Colon (tissue), 2 donors: Measurements from ENCODE around the gene OPHN1.
"Not testable (repeated sequence)": the region's sequence is repeated elsewhere in the genome, so short reads cannot be mapped to it uniquely, and the experiment has no call there.

Experiments used
- FAIRE-seq: peaks from 2 replicates; lab custom pipeline; 2012; peaks lifted over from hg19 to GRCh38; lab: Jason Lieb, UNC
- donor health status: control.
- donor health status: control.

OPHN1 gene

DNA sequence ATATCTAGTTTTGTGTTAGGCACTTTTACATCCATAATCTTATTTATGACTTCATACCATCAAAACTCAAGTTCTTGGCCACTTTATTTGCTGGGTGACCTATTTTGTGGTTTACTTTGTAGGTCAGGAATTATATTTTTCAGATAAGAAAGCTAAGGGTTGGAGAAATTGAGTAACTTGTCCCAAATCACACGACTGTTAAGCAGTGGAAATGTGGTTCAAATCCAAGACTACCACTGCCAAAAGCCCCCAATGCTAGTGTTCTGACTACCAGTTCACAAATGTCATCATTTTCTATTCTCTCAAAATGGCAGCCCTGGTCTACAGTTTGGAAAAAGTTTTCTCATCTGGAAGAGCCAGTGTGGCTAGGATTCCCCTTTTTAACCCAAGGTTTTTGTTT lies 74.6 kb downstream of the OPHN1 start:
- FAIRE-seq, result no peak

DNA sequence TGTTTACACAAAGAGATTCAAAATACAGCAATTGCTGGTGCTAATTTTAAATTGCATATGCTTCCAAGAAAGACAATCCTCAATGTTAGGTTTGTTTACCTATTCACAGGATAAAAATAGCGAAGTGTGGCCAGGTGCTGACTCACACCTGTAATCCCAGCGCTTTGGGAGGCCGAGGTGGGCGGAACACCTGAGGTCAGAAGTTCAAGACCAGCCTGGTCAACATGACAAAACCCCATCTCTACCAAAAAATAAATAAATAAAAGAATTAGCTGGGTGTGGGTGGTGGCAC lies 77.7 kb downstream of the OPHN1 start:
- FAIRE-seq, result no peak

DNA sequence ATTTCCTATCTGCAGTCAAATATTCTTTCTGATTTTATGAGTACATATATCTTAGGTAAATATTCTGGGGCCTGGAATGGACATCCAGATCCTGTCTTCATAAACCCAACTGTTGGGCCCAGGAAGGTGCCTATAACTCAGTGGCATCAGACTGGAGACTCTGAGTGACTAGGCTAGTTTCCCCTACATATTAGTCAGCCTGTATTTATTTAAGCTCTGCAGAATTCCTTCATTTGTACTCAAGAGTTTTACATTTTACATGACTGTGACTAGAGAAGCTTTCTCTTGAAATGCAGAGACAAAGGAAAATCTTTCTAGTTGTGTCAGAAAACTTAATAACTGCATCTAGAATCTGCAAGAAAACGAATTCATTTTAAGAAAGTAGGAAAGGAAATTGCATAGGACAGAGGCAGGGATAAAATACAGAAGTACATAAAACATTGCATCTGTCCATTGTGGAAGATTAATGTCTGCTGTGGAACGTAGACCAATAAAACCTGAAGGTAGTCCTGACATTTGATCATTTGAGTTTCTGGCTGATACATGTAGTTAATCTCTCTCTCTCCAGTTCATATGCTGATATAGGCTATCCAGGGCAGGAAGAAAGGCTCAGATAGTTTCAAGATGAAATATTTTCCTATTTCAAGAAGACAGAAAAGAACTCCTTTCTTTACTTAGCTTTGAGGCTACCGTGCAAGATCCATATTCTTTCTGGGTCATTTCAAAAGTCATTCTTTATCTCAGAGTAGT lies 78.2 kb downstream of the OPHN1 start:
- FAIRE-seq, result no peak

DNA sequence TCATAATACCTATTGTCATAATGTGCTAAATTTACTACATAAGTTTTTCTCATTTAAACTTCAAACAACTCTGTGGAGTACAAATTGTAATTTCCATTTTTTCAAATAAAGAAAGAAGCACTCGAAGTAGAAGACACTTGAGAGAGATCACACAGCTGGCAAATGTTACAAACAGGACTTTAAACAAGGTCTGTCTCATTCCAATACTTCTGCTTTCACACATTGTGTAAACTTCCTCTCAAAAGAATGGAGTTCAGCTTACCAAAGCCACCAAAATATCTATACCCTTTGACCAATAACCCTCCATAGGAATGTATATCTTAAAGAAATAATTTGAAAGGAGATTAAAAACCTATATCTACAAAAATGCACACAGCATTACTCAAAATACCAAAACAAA lies 88.3 kb downstream of the OPHN1 start:
- FAIRE-seq, result no peak

DNA sequence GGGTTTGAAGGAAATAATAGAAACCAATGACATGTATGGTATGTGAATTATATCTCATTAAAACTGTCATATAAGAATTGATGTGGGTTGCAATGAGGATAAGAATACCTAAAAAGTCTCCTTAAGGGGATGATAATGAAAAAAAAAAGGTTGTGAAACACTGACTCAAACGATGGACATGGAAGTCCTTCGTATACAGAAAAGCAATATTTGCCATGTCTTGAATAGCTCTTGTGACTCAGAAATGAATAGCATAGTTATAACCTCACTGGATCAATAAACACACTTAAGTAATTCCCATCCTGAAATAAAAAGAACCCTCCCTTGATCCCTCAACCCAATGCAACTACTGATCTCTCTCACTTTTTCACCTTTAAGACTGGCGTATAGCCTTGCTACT lies 89.7 kb downstream of the OPHN1 start:
- FAIRE-seq, result peak; percentile 10

DNA sequence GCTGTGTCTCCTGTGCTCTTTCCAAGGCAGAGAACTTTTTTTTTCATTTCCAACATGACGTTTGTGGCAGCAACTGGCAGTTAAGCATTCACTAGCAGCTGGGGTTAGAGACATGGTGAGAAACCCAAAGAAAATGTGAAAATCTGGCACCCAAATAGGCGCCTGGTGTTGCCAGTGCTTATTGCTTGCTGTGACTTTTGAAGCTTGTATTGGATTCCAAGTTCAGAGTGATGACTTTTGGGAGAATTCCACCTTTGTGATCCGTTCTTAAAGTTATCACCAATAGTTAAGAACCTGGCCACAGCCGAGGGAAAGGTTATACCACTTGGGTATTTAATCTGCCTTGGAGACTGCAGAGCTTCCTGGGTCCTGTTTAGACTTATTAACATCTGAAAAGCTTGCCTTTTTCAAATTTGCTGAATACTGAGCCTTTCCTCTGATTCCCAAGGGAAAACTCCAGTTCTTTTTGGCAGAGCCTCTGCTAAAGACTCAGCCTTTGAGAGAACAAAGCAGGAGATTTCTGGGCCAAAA lies 101.0 kb downstream of the OPHN1 start:
- no peak for FAIRE-seq

DNA sequence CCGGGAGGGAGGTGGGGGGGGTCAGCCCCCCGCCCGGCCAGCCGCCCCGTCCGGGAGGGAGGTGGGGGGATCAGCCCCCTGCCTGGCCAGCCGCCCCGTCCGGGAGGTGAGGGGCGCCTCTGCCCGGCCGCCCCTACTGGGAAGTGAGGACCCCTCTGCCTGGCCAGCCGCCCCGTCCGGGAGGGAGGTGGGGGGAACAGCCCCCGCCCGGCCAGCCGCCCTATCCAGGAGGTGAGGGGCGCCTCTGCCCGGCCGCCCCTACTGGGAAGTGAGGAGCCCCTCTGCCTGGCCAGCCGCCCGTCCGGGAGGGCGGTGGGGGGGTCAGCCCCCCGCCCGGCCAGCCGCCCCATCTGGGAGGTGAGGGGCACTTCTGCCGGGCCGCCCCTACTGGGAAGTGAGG lies 106.5 kb downstream of the OPHN1 start:
- not testable (repeated sequence) for FAIRE-seq

DNA sequence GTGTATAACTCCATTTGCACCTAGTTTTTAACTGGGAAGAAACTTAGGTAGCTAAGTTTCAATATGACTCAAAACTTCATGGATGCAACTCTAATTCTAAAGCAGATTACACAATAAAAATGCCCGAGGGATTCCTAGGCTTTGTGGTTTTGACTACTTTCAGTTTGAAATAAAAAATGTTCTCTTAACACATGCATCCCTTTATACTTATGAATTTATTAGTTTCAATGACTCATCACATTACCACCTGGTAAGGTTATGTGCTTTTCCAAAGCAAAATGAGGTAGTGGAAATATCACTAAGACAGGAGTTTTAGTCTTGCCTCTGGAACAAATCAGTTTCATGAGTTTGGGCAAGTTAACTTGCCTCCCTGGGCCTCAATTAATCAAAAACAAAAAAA lies 125.5 kb downstream of the OPHN1 start:
- FAIRE-seq, result no peak

DNA sequence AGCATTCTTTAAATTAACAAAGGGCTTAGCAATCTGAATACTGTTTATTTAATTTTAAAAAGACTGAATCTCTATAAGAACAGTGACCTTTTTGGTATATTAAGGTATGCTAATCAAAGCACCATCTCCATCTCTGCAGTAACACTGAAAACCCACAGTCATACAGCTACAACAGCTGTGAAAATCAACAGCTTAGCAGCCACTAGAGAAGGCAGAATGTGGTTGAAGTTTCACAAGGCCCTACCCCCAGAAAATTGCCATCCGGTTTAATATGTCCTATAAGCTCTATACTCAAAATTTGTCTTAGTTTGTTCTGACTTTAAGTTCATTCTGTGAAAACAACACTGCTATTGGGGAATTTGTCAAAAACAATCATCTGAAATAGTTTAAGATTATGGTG lies 128.7 kb downstream of the OPHN1 start:
- FAIRE-seq, result no peak

DNA sequence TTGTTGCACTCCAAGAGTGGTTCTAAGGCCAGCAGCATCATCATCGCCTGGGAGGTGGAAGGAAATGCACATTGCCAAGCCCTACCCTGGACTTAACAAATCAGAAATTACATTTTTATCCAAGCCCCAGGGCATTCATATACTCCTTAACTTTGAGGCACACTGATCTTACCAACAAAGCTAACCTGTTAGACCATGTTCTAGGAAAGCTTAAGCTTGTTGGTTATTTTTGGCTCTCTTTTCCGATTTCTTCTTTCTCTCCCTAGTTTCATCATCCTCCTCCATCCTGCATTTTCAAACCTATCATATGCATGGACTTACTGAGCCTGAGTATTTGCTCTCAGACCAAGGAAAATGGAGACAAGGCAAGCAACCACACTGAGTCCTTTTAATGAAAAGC lies 133.4 kb downstream of the OPHN1 start:
- FAIRE-seq, result no peak

DNA sequence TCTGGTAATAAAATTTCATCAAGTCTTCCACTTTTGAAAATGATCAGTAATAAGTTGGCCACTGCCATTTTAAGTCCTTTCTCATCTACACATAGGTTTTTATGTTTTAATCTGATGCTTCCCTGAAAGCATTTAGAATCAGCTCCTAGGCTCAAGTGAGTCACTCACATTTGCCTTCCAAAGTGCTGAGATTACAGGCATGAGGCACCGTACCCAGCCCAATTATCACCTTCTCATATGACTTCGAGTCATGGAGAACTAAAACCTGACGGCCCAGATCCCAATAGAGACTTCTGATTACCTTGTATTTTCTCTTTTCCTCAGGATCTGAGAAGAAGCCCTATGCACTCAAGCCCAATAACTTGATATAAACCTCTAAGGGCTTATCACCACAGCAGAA lies 140.8 kb downstream of the OPHN1 start:
- FAIRE-seq, result no peak

DNA sequence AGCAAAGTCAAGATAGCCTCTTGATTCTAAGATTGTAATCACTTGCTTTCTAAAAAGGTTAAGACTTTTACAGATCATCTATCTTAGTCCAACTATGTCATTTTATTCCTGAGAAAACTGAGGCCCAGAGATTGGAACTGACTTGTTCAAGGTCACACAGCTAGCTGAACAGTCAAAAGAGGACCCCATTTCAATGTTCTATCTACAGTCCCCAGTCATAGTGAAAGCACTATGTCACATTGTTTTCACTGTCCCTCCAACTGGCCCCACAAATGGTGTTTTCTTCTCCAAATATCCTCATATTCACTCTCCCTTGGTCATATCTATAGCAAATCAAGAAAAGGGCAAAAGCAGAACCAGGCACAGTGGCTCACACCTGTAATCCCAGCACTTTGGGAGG lies 145.2 kb downstream of the OPHN1 start:
- no peak for FAIRE-seq

DNA sequence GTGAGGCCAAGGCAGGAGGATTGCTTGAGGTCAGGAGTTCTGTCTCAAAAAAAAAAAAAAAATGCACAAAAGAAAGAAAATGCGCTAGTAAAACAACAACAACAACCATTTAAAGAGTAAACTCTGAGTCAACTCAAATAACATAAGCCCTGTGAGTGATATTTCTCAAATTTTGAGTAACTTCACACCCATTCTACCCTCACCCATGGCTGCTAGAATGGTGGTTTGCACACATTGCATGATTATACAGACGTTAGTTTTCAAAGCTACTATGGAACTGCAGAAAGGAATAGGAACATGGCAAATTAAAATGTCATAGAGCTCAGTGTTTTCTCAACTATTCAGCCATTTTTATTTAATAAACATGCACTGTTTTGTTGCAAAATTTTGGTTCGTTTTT lies 145.9 kb downstream of the OPHN1 start:
- no peak for FAIRE-seq

DNA sequence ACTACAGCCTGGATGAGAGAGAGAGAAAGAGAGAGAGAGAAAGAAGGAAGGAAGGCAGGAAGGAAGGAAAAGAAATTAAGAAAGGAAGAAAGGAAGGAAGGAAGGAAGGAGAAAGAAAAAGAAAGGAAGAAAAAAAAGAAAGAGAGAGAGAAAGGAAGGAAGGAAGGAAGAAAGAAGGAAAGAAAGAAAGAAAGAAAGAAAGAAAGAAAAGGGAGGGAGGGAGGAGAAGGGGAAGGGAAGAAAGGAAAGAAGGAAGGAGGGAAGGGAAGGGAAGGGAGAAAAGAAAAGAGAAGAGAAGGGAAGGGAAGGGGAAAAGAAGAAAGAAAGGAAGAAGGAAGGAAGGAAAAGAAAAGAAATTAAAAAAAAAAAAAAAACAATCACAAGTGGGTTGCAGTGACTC lies 146.3 kb downstream of the OPHN1 start:
- FAIRE-seq, result no peak

DNA sequence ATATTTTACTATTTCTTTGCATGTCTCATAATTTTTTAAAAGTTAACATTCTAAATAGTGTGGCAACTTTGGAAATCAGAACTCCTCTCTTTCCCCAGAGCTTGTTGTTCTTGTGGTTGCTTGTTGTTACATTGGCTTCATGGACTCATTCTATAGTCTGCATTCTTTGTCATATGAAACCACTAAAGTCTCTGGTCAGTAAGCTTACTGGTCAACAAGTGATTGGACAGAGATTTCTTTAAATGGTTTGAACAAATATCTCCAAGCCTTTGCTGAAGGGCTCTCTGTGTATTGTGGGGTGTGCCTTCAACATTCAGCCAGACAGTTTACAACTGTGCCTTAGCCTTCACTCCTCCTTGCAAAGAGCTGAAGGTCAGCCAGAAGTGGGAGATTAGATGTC lies 147.2 kb downstream of the OPHN1 start:
- no peak for FAIRE-seq

DNA sequence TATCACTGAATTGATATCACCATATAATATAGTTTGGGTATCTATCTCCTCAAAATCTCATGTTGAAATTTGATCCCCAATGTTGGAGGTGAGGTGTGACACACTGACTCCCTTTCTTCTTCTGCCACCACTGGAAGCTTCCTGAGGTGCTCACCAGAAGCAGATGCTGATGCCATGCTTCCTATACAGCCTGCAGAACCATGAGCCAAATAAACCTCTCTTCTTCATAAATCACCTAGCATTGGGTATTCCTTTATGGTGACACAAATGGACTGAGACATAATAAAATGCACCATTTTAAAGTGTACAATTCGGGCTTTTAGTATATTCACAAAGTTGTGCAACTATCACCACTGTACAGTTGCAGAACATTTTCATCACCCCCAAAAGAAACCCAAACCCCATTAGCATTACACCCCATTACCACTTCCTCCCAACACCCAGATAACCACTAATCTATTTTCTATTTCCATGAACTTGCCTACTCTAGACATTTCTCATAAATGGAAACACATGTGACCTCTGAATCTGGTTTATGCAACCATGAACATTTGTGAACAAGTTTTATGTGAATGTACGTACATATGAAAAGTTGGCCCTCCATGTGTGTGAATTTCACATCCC lies 148.9 kb downstream of the OPHN1 start:
- no peak for FAIRE-seq

DNA sequence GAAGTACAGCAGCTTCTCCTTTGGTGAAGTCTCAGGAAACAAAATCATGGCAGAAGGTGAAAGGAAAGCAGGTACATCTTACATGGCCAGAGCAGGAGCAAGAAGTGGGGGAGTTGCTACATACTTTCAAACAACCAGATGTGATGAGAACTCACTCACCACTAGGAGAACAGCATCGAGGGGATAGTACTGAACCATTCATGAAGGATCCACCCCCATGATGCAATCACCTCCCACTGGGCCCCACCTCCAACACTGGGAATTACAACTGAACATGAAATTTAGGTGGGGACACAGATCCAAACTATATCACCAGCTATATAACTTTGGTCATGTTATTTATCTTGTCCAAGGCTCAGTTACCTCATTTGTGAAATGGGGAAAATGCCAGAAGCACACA lies 159.4 kb downstream of the OPHN1 start:
- no peak for FAIRE-seq

DNA sequence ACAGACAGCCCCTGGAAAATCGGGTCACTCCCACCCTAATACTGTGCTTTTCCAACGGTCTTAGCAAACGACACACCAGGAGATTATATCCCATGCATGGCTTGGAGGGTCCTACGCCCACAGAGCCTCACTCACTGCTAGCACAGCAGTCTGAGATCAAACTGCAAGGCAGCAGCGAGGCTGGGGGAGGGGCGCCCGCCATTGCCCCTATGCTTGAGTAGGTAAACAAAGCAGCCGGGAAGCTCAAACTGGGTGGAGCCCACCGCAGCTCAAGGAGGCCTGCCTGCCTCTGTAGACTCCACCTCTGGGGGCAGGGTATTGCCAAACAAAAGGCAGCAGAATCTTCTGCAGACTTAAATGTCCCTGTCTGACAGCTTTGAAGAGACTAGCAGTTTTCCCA lies 168.5 kb downstream of the OPHN1 start:
- not testable (repeated sequence) for FAIRE-seq

DNA sequence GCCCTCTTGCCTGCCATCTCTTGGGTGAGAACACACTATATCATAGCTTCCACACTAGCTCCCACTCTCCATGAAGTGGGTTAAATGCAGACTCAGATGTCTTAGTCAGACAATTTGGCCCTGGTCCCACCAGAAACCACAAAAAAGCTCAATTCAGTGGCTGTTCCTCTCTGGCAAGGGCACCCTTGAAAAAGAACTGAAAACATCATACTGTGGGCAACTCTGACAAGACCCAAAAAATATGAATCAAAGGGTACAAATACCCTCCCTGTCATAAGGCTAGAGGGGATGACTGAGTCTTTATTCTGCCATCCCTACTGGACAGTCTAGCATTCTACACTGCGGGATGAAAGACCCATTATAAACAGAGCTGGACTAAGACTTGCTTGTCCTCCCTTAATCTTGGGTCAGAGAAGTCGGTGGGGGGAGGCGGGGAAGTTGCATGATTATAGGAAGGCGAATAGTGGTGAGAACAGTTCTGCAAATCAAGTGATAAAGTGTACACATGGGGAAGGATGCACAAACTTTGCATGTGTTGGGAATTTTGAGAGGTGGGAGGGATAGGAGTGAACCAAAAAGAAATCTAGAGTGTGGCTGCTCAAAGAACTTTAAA lies 172.1 kb downstream of the OPHN1 start:
- FAIRE-seq, result no peak

DNA sequence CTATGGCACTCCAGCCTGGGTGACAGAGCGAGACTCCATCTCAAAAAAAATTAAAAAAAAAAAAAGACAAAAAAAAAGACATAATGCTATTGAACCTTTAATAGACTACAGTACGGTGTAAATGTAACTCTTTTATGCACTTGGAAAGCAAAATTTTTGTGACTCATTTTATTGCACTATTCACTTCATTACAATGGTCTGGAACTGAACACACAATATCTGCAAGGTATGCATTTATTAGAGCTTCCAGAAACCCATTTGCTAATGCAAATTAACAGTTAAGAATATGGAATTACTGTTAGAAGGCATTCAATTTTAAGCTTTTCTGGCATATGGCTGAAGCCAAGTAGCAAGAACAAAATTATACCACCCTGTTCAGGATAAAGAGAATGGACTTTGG lies 176.3 kb downstream of the OPHN1 start:
- no peak for FAIRE-seq

DNA sequence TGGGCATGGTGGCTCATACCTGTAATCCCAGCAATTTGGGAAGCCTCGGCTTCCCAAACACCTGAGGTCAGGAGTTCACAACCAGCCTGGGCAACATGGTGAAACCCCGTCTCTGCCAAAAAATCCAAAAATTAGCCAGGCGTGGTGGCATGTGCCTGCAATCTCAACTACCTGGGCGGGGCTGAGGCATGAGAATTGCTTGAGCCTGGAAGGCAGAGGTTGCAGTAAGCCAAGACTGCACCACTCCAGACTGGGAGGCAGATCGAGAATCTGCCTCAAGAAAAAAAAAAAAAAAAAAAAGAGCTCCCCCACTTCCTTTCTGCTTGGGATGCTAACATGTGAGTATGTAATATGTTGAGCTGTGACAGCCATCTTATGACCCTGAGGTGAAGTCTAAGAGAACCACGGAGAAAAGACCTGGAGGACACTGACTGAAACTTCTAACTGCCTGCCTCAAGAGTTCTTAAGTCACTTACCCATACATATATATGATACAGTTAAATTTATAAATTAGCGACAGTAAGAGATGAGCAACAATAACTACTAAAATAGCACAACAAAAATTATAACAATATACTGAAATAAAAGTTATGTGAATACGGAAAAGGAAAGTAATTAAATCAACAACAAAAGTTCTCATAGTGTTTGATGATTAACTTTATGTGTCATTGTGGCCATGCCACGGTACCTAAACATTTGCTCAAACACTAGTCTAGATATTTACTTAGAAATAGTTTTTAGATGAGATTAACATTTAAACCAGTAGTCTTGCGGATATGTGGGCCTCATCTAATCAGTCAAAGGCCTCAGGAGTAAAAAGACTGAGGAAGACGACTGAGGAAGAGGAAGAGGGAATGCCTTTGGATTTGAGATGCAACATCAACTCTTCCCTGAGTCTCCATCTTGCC lies 178.3 kb downstream of the OPHN1 start:
- FAIRE-seq, result peak; percentile 92

DNA sequence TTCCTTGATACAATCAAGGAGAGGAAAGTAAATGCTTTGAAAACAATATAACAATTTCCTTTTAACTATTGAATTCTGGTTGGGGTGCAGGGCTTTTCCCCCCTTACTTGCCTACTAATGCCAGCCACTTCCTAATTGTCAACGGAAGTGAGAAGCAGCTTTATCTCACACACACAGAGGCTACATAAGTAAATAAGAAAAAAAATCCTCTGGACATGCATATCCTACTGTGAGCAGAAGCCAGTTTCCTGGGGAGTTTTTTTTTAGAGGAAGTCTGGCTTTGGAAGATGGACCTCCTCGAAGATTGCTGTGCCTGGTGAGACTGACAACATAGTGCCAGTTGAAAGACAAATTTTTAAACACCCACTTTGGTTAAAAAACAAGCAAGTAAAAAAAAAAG lies 180.6 kb downstream of the OPHN1 start:
- no peak for FAIRE-seq

DNA sequence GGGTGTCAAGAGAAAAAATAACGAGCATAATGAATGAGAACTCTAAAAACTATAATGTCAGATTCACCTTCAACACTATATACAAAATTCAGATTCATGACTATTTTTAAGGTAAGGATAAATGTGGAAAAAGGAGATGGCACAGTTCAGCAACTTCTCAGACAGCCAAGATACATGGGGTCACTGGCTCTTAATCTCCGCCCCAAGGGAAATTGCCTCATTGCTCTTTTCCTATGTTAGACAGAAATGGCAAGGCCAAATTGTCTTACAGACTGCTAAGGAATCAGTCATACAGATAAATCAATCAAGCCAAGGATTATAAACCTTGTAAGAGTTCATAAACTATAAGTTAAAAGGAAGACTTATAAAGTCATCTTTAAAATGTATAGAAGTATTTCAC lies 183.4 kb downstream of the OPHN1 start:
- no peak for FAIRE-seq
